Gastrocnemius medialis (tissue), 4 donors: ENCODE measurements around the gene GFOD1.

Experiments
- CTCF ChIP-seq, 5 experiments: fragments of 450-650 bp in 3 of 5; fragments of 200-600 bp in 2 of 5; sonication (generic) in 2 of 5; IDR thresholded peaks in 4 of 5; conservative IDR thresholded peaks in 1 of 5; 1 replicate in 4 of 5; 2 replicates in 1 of 5; pipeline ENCODE4 v1.5.1; 2016 to 2019; ENCODE audit warnings: antibody characterized with exemption in 5 of 5, mild to moderate bottlenecking in 3 of 5, moderate library complexity in 3 of 5
- POLR2A ChIP-seq, 2 donors: fragments of 450-650 bp; IDR thresholded peaks; one replicate each; pipeline ENCODE4 v1.6.1; 2017; ENCODE audit warnings: antibody characterized with exemption in 2 of 2, mild to moderate bottlenecking in 2 of 2, moderate library complexity in 2 of 2

- TF ChIP-seq CTCF (IDR thresholded peaks at IDR 0.05 in 4 of 5, conservative IDR thresholded peaks at IDR 0.05 in 1 of 5) (no peak), POLR2A (IDR thresholded peaks at IDR 0.05) (no peak)
Observed at GRCh38 chr6:13461307-13461706, 26.1 kb downstream of the GFOD1 start.
